Activated CD4-positive, alpha-beta T cell treated with anti-CD3 and anti-CD28 coated beads for 1 hour (primary cell): ENCODE data around the gene COL6A2.
"Not testable (repeated sequence)": the region's sequence is repeated elsewhere in the genome, so short reads cannot be mapped to it uniquely, and the experiment has no call there.

ENCODE experiments used
- DNase-seq: peaks from one replicate; pipeline ENCODE4 v3.0.0-alpha.2; 2020

COL6A2 gene

GRCh38 chr21:46158666-46159300 is 60.9 kb downstream of the COL6A2 start:
- peak; percentile 5 for DNase-seq

GRCh38 chr21:46159390-46159789 is 61.5 kb downstream of the COL6A2 start:
- peak; percentile 4 for DNase-seq

GRCh38 chr21:46159841-46160656 is 62.1 kb downstream of the COL6A2 start:
- DNase-seq: peak; percentile 4

- DNase-seq: peak; percentile 5
Observed at GRCh38 chr21:46160657-46160906, 62.7 kb downstream of the COL6A2 start.

GRCh38 chr21:46160907-46161632 is 63.2 kb downstream of the COL6A2 start:
- peak; percentile 6 for DNase-seq

GRCh38 chr21:46161633-46162592 is 64.0 kb downstream of the COL6A2 start:
- peak; percentile 5 for DNase-seq

GRCh38 chr21:46163380-46163779 is 65.5 kb downstream of the COL6A2 start:
- DNase-seq: no peak

DNA sequence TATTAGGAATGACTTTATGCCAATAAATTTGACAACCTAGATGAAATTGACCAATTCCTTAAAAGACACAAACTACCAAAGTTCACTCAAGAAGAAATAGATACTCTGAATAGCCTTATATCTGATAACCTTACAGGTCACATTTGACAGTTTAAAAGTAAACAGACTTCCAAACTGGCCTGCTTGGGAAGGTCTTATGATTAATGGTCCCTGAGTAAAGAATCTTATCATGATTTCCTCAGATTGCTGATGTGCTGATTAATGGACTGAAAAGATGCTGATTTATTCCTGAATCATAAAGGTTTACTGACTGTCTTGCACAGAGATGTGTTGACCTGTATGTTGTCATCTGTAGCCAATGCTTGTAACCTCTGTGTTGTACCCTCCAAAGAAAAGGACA is 67.2 kb downstream of the COL6A2 start:
- DNase-seq: no peak

DNA sequence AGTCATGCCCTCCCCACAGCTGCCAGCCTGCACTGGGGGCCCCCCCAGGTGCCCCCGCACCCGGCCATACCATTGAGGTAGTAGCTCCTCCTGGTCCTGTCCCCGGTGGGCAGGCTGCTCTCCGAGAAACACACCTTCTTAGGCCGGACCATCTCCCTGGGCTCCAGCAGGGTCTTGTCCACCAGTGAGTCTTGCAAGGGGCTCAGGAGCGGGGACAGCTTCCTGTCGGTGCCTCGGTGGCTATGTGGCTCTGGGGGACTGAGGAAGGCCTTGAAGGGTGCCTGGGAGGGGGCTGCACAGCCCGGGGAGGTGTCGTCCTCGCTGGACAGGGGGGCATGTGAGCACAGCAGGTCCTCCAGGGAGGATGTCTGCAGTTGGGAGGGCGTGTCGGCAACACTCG is 70.3 kb downstream of the COL6A2 start:
- peak; percentile 5 for DNase-seq

DNA sequence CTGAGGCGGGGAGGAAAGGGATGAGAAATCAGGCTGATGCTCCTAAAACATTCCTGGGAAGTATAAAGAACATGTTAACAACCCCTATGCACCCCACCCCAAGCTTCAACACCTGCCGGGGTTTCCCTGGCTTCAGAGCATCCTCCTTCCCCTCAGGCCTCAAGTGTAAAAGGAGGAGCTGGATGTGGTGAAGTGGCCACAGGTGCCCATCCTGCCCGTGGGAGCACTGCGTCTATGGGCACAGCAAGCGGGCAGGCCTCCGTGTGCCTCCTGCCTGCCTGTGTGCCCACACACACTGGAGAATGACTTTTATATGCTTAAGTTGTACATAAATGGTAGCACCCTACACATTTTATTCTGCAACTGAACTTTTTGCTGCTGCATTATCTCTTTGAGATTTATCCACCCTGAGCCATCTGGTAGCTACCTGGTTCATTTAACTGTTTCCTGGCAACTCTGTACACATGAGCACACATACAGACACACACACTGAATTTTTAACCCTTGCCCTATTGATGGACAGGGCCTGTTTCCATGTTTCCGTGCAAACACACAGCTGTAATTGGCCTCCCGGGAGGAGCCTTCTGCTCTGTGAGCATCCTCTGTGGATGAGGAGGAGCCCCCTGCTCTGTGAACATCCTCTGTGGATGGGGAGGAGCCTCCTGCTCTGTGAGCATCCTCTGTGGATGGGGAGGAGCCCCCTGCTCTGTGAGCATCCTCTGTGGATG is 70.9 kb downstream of the COL6A2 start:
- no peak for DNase-seq

GRCh38 chr21:46170436-46171193 is 72.7 kb downstream of the COL6A2 start:
- peak; percentile 14 for DNase-seq

- DNase-seq: no peak
Observed at GRCh38 chr21:46171585-46171984, 73.7 kb downstream of the COL6A2 start.

DNA sequence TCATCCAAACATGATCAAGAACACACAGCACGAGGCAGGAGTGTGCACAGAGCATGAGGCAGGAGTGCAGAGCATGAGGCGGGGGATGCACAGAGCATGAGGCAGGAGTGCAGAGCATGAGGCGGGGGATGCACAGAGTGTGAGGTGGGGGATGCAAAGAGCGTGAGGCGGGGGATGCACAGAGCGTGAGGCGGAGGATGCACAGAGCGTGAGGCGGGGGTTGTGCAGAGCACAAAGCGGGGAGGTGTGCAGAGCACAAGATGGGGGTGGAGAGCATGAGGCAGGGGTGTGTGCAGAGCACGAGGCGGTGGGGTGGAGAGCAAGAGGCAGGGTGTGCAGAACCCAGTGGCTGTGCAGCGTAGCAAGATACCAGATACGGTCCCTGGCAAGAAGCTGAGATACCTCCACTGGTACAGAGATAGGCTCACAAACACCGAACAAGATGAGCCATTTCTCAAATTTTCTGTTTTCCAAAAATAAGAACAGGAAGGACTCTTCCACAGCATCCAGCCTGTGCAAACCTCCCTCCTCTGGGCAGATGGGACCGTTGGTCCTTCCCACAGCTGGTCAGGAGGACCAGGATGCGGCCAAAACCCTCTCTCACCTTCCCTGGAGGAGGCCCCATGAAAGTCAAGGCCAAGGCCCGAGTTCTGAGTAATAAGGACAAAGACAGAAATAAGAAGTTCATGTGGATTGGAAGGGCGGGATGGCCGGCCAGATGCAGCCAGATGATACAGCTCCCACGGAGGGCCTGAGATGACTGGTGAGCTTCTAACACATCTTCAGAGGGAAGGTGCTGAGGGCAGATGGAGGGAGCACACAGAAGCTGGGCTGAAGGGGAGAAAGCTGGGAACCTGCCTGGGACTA is 74.3 kb downstream of the COL6A2 start:
- peak; percentile 0 for DNase-seq

GRCh38 chr21:46172863-46173528 is 75.1 kb downstream of the COL6A2 start:
- DNase-seq: peak; percentile 2

- DNase-seq: peak; percentile 3
Observed at GRCh38 chr21:46173573-46173972, 75.7 kb downstream of the COL6A2 start.

DNA sequence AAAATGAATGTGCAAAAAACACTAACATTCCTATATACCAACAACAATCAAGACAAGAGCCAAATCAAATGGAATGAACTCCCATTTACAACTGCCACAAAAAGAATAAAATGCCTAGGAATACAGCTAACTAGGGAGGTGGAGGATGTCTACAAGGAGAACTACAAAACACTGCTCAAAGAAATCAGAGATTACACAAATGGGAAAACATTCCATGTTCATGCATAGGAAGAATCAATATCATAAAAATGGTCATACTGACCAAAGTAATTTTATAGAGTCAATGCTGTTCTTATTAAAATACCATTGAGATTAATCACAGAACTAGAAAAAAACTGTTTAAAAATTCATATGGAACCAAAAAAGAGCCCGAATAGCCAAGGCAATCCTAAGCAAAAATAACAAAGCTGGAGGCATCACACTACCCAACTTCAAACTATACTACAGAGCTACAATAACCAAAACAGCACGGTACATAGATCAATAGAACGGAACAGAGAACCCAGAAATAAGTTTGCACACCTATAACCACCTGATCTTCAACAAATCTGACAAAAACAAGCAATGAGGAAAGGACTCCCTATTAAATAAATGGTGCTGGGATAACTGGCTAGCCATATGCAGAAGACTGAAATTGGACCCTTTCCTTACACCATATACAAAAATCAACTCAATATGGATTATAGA is 78.7 kb downstream of the COL6A2 start:
- DNase-seq: not testable (repeated sequence)

- DNase-seq: no peak
Observed at GRCh38 chr21:46178961-46179360, 81.0 kb downstream of the COL6A2 start.
